Hypothalamus (tissue), 51 donors: ENCODE results near the gene SPARC.
"Not testable (repeated sequence)": the region's sequence is repeated elsewhere in the genome, so short reads cannot be mapped to it uniquely, and the experiment has no call there.

Source experiments
- DNase-seq, 51 donors: peaks; one replicate each; lab custom pipeline; 2025; lab: John Stamatoyannopoulos, UW

Gene SPARC

DNA sequence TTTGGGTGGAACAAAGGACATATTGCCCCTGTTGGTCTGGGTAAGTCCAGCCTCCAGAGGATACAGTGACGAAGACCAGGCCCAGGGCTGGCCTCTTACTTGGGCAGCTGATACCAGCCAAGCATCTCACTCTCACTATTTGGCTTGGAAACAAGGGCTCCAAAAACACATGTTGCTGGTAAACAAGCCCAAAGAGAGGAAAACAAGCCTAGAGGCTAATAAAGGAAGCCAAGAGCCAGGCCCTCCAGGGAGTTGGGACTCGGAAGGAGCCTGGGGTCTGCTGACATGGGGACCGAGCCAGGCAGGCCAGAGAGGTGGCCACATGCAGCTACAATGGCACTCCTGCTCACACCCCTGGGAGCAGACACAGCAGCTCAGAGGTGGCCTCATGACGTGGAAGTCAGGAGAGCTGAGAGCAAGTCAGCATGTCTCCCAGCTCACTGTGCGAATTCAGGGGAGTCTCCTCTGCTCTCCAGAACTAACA, 5.7 kb downstream of the SPARC start:
- peak in 24 of 51 donors; percentile 11 to 83 (median 45) for DNase-seq

DNA sequence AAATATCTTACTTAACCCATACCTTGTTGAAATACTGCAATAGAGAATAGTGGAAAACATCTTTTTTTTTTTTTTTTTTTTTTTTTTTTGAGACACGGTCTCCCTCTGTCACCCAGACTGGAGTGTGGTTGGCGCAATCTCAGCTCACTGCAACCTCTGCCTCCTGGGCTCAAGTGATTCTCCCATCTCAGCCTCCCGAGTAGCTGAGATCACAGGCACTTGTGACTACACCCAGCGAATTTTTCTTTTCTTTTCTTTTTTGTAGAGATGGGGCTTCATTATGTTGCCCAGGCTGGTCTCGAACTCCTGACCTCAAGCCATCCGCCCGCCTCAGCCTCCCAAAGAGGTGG, 6.6 kb downstream of the SPARC start:
- not testable (repeated sequence) for DNase-seq

DNA sequence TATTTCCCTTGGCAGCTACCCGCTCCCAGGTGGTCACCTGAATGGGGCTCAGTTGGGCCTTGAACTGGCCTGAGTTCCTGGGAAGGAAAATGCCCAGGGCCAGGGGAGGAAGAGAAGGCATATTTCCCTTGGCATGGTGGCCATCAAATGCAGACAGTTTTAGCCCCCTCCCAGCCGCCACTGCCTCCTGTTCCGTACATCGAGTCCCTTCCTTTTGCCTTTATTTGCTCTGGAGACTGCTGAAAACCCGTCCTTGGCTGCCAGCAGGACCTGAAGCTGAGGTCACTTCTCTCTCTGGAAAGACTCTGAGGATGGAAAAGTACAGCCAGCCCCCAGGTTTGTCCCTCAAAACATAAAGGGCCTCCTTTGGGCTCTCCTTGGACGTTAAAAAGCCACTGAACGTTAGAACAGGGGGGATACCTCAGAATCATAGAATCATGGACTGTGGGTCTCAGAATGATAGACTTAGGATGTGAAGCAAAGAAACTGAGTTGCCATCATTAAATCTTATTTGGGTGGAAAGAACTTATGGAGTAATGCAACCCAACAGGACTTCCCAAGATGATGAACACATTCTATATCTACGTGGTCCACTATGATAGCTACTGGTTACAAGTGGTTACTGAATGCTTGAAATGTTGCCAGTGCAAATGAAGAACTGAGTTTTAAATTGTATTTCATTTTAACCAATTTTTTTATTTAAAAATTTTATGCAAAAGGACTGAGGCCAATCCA, 7.1 kb downstream of the SPARC start:
- peak in 6 of 51 donors; percentile 11 to 40 (median 19) for DNase-seq

DNA sequence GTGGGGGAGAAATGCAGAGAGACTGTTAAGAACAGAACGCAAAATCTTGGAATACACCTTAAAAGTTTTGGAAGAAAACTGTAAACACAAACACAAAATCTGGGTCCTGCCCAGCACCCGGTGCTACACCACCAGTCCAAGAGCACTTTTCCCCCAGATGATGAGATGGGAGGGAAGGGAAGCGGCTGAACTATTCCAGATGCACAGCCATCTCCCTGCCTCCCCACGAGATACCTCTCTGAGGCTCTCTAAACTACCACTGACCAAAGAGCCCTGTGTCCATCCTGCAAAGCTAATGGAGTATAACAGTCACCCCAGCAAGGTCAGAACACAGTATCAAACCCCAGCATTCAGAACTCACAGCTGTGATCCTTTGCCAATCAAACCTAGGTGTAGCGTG, 8.0 kb downstream of the SPARC start:
- DNase-seq, result no peak

DNA sequence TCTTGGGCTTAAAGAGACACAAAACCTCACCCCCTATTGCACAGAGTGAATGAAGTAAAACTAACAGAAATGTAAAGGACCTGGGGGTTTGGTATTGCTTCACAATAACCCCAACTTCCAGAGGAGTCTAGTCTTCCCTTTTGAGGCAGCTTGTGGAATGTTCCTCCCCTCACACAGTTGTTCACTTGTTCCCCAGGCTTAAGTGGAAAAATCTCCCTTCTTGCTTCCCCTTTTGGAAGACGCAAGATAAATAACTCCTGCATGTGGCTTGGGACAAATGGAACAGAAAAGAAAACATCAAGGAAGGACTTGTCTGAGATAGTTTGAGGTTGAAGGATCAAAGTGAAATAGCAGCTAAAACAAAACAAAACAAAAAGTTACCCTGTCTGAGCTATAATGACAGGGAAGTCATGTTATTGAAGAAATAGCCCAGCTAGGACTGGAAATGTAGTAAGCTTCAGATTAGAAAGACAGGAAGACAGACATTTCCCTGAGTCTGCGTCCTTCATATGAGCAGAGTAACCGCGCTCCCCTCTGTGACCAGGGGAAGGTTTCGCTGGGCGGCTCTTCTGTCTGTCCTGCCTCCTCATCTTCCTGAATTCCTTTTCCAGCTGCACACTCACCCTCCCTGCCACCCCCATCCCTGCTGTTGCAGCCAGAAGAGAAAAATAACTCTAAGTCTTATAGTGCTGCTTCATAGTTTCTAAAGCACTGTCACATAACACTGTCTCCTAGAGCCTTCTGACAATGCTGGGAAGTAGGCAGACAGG, 8.8 kb downstream of the SPARC start:
- no peak for DNase-seq

DNA sequence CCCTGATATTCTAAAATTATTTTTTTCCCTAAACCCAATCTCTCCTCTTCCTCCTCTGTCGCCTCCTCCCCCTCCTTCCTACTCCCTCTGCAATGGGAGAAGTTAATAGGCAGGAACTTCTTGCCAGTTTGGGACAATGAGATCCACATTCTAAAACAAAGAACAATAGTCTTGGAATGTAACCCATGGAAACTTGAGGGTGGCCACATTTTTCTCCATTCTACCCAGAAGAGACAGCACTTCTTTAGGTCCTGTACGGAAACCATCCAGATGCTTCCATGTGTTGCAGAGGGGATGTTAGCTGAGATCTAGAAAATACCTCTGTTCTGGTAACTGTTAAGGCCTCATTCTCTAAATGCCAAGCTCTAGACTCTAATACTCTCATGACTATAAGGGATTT, 10.0 kb downstream of the SPARC start:
- DNase-seq, result no peak

DNA sequence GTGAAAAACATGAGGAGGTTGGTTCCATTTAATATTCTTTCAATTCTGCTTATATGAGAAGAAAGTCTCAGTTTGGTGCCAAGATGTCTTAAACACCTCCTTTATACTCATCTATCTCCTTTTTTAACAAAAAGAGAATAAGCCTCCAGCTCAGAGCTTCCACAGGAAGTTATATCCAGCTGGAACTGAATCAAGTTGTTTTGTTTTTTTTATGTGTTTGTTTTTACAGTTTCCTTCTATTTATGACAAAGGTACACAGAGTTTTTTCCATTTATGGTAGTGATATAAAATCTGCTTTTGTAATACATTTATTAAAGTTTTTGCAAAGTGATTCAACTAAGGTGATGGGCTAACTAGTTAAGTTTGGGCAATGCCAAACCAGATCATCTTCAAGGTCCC, 10.4 kb downstream of the SPARC start:
- DNase-seq, result no peak

DNA sequence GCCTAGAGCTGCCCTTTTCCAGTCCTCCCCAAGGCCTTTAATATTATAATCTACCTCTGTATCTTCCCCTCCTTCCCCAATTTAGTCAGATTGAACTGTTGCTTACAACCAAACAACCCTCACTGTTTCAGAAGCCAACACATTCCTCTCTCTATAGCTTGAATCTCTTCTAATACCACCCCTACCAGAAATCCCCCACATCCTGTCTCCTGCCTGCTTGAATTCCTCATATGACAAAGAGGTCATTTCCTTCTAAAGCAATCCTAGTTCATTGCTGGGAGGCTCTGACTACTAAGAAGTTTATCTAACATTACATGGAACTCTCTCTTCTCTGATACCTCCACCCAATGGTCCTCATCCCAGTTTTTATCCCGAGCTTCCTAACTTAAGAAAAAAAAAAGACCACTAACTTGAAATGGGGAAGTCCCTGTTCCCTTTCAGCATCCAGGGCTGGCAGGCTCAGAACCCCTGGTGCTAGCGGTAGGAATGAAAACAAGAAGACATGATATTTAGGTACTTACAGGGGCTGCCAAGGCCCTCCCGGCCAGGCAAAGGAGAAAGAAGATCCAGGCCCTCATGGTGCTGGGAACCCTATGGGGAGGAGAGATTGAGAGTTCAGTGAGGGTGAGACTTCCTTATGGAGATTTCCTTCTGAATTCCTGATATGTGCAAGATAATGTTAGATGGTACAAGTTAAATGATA, 11.0 kb downstream of the SPARC start:
- DNase-seq, result no peak

DNA sequence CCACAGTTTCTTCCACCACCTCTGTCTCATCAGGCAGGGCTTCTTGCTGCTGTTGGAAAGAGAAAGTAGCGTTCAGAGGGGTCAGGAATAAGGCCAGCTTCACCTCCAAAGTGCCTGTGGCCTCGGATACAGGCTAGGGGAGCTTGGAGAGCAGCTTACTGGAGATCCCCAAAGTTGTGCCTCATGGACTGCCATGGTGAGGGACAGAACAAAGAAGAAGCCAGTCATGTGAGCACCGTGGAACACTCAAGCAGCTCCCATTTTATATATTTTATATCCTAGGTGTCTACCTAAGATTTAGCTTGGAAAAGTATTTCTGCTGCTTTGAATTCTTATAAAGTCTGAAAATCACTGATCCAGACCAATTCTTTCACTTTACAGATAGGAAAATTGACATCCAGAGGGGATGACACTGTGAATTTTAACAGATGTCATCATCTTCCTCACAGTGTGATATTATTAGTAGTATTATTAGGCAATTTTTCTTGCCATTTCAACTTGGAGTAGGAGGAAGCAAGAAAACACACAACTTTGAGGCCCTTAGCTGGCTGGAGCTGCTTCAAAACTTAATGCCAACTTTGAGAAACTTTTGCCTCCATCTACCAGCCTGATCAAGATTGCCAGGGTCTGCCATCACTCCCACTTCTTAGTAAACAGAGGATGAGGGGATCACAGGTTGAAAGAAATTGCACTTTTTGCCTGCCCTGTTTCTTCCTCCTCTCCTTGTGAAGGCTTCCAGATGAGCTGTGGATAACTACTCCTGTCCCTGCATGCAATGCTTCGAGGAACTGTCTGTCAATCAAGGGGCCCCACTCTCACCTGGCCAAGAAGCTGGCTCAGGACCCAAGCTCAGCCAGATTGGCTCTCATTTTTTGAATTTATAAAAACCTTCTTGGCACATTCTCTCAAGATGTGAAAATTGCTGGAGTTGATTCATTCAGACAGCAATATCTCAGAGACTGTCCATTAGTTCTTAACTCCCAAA, 11.8 kb downstream of the SPARC start:
- no peak for DNase-seq

DNA sequence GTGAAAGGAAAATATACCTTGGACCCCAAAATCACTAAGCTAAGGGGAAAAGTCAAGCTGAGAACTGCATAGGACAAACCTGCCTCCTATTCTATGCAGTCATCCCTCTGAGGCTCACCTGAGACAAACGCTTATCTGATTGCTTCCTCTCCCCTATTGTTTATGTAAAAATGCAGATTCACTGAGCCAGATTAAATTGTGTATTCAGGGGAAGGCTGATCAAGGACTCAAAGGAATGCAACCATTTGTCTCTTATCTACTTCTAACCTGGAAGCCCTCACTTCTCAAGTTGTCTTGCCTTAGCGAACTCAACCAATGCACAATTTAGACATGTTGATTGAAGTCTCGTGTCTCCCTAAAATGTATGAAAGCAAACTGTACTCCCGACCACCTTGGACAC, 13.3 kb downstream of the SPARC start:
- no peak for DNase-seq

DNA sequence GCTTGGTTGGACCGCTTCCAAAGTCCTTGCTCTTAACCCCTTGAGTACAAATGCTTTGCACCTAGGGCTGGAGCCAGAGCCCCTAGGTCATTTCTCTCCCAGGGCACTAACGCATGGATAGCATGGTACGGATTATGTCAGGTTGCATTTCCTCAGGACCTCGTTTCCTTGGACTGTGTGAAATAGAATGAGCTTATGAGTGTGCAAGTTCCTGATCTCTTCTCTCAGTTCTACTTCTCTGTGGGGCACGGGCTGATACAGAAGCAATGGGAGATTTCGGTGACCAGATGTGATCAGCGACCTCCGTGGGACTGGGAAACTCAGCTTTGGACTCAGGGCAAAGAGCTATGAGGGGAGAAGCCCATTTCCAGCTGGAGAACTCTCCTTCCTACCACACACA, 14.2 kb downstream of the SPARC start:
- DNase-seq, result no peak

DNA sequence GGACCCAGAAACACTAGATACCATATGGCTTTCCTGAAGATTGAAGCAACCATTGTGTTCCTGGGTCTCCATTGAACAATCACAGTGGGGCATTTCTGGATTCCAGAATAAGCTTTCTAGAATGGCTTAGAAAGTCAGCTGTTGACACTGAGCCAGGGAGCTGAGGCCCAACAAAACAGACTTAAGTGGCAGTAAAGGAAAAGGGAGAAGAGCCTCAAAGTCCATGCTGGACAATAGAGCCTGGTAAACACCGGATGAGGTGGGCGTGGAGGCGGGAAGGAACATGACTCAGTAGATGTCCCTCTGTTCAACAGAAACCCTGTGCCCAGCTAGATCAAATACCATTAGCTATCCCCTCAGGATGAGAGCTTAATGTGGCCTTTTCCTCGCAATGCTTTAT, 14.8 kb downstream of the SPARC start:
- DNase-seq, result peak in 1 of 51 donors; percentile 16

DNA sequence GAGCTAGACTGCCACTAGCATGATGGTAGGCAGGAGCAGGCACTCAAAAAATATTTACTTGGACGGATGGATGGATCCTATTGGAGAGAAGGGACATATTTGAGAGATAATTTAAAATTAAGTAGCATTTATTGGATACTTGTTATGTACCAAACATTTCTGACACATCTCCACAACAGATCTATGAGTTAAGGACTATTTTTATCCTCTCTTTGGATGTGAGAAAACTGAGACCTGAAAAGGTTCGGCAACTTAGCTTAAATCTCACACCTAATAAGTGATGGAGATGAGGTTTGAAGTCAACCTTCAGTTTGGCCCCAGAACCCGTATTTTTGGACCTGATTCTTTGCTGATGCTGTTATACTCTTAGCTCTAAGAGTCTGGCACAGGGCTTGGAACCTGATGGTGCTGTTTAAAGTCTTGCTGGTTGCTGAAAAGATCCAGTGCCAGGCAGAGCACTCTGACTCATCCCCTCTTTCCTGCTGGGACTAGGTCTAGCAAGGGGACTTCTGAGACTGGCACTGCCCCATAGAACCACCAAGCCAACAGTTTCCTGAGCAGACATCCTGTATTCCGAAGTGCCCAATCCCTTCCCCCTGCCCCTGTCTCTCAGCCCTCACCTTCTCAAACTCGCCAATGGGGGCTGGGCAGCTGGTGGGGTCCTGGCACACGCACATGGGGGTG, 15.6 kb downstream of the SPARC start:
- peak in 7 of 51 donors; percentile 6 to 59 (median 18) for DNase-seq

DNA sequence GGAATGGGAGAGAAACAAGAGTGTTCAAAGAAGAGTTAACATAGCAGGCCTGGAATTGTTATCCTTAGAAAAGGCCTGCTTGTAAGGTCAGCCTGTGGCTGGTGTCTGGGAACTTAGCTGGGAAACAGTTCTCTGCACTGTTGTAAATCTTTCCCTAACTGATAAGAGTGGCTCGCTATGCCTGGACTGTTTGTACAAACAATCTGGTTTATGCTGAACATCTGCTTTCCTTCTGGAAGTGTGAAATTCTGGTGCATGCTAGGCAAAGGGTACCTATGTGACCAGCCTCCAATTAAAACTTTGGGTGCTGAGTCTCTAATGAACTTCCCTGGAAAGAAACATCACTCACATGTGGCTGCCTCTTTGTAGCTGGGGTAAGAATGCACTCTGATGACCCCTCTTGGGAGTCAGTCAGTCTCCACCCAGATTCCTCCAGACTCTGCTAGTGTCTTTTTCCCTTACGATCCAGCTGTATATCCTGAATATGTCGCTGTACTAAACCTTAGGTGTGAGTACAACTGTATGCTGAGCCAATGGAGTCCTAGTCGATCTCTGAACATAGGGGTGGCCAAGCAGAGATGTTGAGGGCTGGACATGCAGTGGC, 16.5 kb downstream of the SPARC start:
- no peak for DNase-seq

DNA sequence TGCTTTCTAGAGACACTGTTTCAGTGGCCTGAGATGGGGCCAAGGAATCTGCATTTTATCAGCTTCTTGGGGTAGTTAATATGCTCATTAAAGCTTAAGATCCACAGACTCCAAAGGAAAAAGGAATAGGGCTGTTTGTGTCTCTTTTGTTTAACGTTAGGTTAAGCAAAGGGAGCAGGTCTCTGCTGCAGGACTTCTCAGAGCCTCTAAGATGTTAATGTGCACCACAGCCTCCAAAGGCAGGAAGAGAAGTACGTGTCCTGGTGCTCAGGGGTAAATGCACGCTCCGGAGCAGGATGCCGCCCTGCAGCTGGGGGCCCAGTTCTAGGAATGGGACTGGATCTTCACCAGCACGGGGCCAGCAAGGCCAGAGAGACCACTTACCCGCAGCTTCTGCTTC, 19.6 kb downstream of the SPARC start:
- DNase-seq, result no peak

DNA sequence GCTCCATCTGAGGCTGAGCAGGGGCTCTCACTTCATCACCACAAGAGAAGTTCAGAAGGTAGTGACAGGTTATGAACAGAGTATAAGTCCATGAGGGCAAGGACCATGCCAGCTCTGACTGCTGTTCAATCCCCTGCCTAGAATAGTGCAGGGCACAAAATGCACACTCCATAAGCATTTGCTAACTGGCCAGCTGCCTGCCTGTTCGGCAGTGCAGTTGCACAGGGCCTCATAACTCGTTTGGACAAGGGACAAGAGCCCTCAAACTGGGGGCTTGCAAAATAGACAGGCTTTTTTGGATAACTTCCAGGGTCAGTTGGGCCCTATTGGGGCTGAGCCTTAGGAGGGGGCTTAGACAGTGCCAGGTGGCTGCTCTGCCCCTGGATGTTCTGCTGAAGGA, 21.1 kb downstream of the SPARC start:
- no peak for DNase-seq

DNA sequence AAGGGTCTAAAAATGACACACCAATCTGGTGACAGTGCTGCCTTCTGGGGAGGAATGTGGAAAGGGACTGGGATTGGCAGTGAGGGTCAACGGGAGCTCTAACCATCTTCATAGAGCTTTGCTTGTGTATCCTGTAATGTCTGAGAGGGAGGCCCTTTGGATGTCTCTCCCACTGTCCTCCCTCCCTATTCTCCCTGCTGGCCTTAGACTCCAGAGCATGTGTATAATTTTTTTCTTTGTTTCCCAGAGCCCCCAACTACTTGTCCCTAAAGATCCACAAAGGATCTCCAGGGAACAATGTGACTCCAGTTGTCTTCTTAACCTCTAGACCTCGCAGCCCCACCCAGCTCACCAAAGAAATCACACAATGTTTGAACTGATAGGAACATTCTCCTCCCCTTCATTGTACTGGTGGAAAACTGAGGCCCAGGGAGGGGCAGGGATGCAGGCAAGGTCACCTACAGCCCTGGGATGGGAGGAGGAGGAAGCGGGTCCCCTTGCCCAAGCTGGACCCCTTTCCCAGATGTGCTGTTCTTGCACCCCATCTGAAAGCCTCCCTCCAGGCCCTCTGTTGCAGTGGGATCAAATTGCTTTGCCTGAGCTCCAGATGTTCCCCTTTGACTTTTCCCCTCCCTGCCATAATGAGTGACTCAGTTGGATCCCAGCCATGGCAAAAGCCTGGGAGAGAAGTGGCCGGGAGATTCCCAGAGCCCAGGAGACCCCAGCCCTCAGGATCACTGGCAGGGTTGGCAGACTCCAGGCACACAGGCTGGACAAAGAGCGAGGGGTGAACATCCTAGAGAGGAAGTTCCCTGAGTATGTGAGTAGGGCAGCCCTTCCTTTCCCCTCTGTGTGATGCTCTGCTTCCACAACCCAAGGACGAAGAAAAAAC, 21.8 kb downstream of the SPARC start:
- no peak for DNase-seq

DNA sequence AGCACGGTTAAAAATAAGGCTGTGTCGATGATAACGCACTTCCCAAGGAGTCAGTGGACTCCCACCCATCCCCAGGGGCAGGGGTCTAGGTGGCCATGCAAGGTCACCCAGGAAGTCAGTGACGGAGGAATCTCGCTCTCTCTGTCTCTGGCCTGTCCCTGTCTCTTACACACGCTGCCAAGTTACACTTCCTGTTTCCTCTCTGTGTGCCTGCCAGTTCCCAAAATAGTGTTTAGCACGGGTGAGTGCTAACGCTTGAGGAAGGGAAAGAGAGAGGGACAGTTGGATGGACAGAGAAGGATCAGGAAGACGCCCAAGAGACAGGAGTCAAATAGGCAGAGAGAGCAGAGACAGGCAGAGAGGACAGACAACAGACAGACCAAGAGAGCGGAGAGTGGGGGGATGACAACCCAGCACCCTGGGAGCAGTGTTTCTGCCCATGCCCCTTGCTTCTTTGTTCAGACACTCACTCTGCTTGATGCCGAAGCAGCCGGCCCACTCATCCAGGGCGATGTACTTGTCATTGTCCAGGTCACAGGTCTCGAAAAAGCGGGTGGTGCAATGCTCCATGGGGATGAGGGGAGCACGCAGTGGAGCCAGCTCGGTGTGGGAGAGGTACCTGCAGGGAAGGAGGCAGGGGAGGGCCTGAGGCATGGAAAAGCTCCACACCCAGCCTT, 23.0 kb downstream of the SPARC start:
- DNase-seq, result peak in 8 of 51 donors; percentile 7 to 37 (median 24)
